Cortex of kidney (tissue), 1 donor: Measurements from ENCODE around the gene RAB10.
"Not testable (repeated sequence)": the region's sequence is repeated elsewhere in the genome, so short reads cannot be mapped to it uniquely, and the experiment has no call there.

Source experiments
- DNase-seq: peaks from one replicate; lab custom pipeline; 2025; lab: John Stamatoyannopoulos, UW

The RAB10 gene

GRCh38 chr2:26157580-26157979 lies 123.7 kb downstream of the RAB10 start:
- no peak for DNase-seq

- no peak for DNase-seq
Measured at GRCh38 chr2:26161926-26162325, 128.0 kb downstream of the RAB10 start.

GRCh38 chr2:26162963-26163362 lies 129.1 kb downstream of the RAB10 start:
- no peak for DNase-seq

- DNase-seq, result no peak
Measured at GRCh38 chr2:26164231-26164630, 130.3 kb downstream of the RAB10 start.

- no peak for DNase-seq
Measured at GRCh38 chr2:26164641-26165211, 130.8 kb downstream of the RAB10 start.

- DNase-seq, result no peak
Measured at GRCh38 chr2:26165403-26165802, 131.5 kb downstream of the RAB10 start.

- DNase-seq, result not testable (repeated sequence)
Measured at GRCh38 chr2:26166541-26166940, 132.7 kb downstream of the RAB10 start.

- DNase-seq, result no peak
Measured at GRCh38 chr2:26168785-26169184, 134.9 kb downstream of the RAB10 start.

GRCh38 chr2:26169226-26169625 lies 135.3 kb downstream of the RAB10 start:
- DNase-seq, result no peak

GRCh38 chr2:26169681-26170414 lies 136.0 kb downstream of the RAB10 start:
- no peak for DNase-seq

- DNase-seq, result no peak
Measured at GRCh38 chr2:26170795-26171194, 136.9 kb downstream of the RAB10 start.

- no peak for DNase-seq
Measured at GRCh38 chr2:26172189-26172870, 138.4 kb downstream of the RAB10 start.

GRCh38 chr2:26172871-26173775 lies 139.2 kb downstream of the RAB10 start, which contains the start of gene GAREM2:
GAREM2 (plus strand) TSS chr2:26173088; CDS start chr2:26173221, 133 bp downstream.
- DNase-seq, result no peak

- DNase-seq, result no peak
Measured at GRCh38 chr2:26173776-26174482, 140.0 kb downstream of the RAB10 start.

GRCh38 chr2:26174691-26175465 lies 141.0 kb downstream of the RAB10 start:
- DNase-seq, result no peak

- DNase-seq, result no peak
Measured at GRCh38 chr2:26175466-26176278, 141.8 kb downstream of the RAB10 start.

- no peak for DNase-seq
Measured at GRCh38 chr2:26176279-26176615, 142.4 kb downstream of the RAB10 start.

- no peak for DNase-seq
Measured at GRCh38 chr2:26177122-26177521, 143.2 kb downstream of the RAB10 start.

GRCh38 chr2:26178246-26178645 lies 144.4 kb downstream of the RAB10 start:
- no peak for DNase-seq
